ENCODE results near the gene FCRL5. TPM values are rescaled to one million over a fixed set of nuclear protein-coding genes. Genes with fewer than 3 reads are reported as not detected.
"Not testable (repeated sequence)": the region's sequence is repeated elsewhere in the genome, so short reads cannot be mapped to it uniquely, and the experiment has no call there.

Gene FCRL5
- total and polyA plus RNA-seq, 5 experiments from 2014 or later: 1.2 to 1.7 TPM; not detected in 3

DNA sequence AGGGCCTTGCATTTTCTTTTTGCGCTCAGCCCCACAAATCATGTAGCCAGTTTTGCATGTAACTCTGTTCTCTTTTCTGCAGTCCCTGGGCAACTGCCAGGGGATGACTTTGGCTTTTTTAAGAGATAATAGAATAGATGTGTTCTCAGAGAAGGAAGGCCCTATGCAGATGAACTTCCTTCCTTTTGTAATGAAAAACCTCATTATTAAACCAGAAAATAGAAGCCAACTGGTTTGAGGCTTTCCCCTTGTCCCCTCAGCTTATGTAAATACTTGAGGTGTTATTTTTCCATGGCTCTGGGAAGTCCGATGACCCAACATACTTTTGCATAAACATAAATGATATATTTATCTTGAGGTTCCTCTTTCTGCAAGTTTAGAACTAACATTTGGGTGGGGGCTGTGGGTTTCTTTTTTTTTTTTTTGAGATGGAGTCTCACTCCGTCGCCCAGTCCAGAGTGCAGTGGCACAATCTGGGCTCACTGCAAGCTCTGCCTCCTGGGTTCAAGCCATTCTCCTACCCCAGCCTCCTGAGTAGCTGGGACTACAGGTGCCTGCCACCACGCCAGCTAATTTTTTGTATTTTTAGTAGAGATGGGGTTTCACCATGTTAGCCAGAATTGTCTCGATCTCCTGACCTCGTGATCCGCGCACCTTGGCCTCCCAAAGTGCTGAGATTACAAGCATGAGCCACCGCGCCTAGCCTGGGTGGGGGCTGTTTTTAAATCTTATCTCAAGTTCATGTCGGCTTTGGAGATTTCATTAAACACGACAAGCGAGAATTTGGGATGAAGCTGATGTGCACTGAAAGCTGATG is 14.4 kb upstream of the FCRL5 start:
- POLR2A ChIA-PET: no interaction called here
- Mint-ChIP-seq H3K27ac (no peak overlapping the region), H3K4me1 (peaks cover 0 to 57% (median 0%) of the 10 kb centered on the region in 4 donors), H3K4me3 (peak overlapping the region in 1 of 10 donors; percentile 5), H3K36me3 (no peaks in the 10 kb centered on the region), H3K9me3 (peaks cover 0 to 2% (median 0%) of the 10 kb centered on the region in 9 donors), H3K27me3 (peaks cover 5 to 23% (median 15%) of the 10 kb centered on the region in 5 donors)
- ATAC-seq (peak in 1 of 2 donors; percentile 30), DNase-seq (no peak)

DNA sequence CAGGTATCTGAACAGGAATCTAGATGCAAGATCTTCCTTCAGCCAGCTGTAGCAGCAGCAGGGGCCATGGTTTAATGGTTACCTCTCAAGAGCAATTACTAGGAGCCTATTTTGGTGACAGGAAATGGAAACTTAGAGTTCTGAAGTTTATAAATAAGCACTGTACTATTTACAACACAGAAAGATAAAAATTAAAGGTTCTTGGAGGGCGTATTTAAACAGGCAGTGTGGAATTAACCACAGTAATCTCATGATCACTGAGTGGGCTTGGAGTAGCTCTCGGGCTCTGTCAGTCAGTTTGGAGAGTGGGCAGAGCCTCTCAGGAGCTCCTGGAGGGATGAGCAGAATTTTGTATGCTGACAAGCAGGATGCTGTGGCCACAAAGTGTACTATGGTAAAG is 10.2 kb upstream of the FCRL5 start:
- POLR2A ChIA-PET: no interaction called here
- DNase-seq (no peak), ATAC-seq (no peak)
- peaks cover 0 to 53% (median 0%) of the 10 kb centered on the region in 4 donors for H3K4me1 Mint-ChIP-seq
- H3K27ac Mint-ChIP-seq: peak overlapping the region in 1 of 10 donors; percentile 64
- H3K4me3 Mint-ChIP-seq: peak overlapping the region in 1 of 10 donors; percentile 11
- peaks cover 0 to 2% (median 0%) of the 10 kb centered on the region in 3 donors for H3K36me3 Mint-ChIP-seq
- peaks cover 1 to 29% (median 16%) of the 10 kb centered on the region in 5 donors for H3K27me3 Mint-ChIP-seq
- peaks cover 0 to 3% (median 0%) of the 10 kb centered on the region in 9 donors for H3K9me3 Mint-ChIP-seq

GRCh38 chr1:157558119-157558518 is 5.8 kb upstream of the FCRL5 start:
- no peak for DNase-seq
- Mint-ChIP-seq H3K27ac (no peak overlapping the region), H3K9me3 (peaks cover 0 to 3% (median 0%) of the 10 kb centered on the region in 9 donors), H3K4me1 (peaks cover 0 to 20% (median 0%) of the 10 kb centered on the region in 4 donors), H3K27me3 (peaks cover 1 to 25% (median 11%) of the 10 kb centered on the region in 5 donors), H3K4me3 (no peak overlapping the region), H3K36me3 (peaks cover 0 to 2% (median 0%) of the 10 kb centered on the region in 3 donors)
- ATAC-seq: no peak
- POLR2A ChIA-PET: no interaction called here

- H3K27me3 Mint-ChIP-seq: peaks cover 4 to 16% (median 13%) of the 10 kb centered on the region in 5 donors
- H3K4me3 Mint-ChIP-seq, POLR2A ChIA-PET, DNase-seq, H3K36me3 Mint-ChIP-seq, ATAC-seq, H3K9me3 Mint-ChIP-seq, H3K27ac Mint-ChIP-seq: not testable (repeated sequence)
- peaks cover 0 to 21% (median 4%) of the 10 kb centered on the region in 4 donors for H3K4me1 Mint-ChIP-seq
These were observed 4.2 kb downstream of the FCRL5 start for GRCh38 chr1:157548081-157548480.

- peaks cover 12 to 53% (median 28%) of the 10 kb centered on the region in 5 donors for H3K27me3 Mint-ChIP-seq
- H3K9me3 Mint-ChIP-seq: no peaks in the 10 kb centered on the region
- H3K36me3 Mint-ChIP-seq: no peaks in the 10 kb centered on the region
- POLR2A ChIA-PET: no interaction called here
- ATAC-seq (no peak), DNase-seq (no peak)
- no peak overlapping the region for H3K27ac Mint-ChIP-seq
- H3K4me3 Mint-ChIP-seq: no peak overlapping the region
- H3K4me1 Mint-ChIP-seq: peaks cover 0 to 12% (median 0%) of the 10 kb centered on the region in 4 donors
These were observed 9.6 kb downstream of the FCRL5 start for GRCh38 chr1:157542676-157543075.

DNA sequence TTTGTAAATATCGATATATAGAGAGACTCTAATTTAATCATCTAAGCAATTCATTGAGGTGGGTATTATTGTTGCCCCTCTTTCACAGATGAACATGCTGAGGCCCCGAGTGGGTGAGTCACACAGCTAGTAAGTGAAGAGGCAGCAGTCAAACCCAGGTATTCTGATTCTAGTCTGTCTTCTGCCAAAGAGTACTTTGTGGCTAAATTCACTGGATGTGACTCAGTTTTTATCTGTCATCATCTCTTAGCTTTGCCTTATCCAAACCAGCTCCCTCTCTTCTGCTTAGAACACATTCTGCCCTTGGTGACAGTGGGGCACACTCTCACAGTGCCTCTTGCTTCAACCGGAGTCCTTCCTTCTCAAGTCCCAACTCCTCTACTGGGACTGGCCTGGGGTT is 11.5 kb downstream of the FCRL5 start:
- Mint-ChIP-seq H3K27me3 (peaks cover 11 to 60% (median 26%) of the 10 kb centered on the region in 5 donors), H3K36me3 (no peaks in the 10 kb centered on the region), H3K4me3 (no peak overlapping the region), H3K9me3 (peaks cover 0 to 2% (median 0%) of the 10 kb centered on the region in 9 donors), H3K4me1 (peaks cover 0 to 12% (median 0%) of the 10 kb centered on the region in 4 donors), H3K27ac (no peak overlapping the region)
- no peak for DNase-seq
- ATAC-seq: no peak
- POLR2A ChIA-PET: no interaction called here

DNA sequence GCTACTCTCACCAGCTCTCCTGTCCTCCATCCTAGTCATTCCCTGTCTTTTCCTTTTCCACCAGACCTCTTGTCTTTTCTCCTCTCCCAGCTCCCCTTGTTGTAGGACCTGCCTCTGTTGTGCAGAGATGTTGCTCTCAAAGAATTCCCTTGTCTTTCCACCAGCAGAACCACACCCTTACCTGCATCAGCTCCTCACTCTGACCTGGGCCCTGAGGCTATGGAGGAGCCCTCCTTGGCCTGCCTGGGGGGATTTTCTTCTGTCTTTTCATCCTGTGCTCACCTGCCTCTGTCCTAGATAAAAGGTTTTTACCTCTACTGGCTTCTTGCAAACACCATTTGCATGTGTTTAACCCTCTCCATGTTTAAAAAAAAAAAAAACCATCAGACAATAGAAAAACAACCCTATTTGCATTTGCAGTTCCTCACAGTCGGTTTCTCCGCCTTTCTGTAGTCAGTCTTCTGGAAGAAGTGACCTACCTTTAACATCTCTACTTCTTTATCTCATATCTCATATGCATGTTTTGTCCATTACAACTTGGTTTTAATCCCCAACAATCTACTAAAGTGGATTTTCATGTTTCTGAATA is 12.1 kb downstream of the FCRL5 start:
- ATAC-seq (no peak), DNase-seq (no peak)
- Mint-ChIP-seq H3K4me1 (peaks cover 0 to 12% (median 0%) of the 10 kb centered on the region in 4 donors), H3K36me3 (no peaks in the 10 kb centered on the region), H3K9me3 (peaks cover 0 to 2% (median 0%) of the 10 kb centered on the region in 9 donors), H3K27me3 (peaks cover 10 to 60% (median 26%) of the 10 kb centered on the region in 5 donors), H3K27ac (peak overlapping the region in 1 of 10 donors; percentile 2), H3K4me3 (no peak overlapping the region)
- POLR2A ChIA-PET: no interaction called here

GRCh38 chr1:157539568-157539967 is 12.7 kb downstream of the FCRL5 start:
- Mint-ChIP-seq H3K27ac (no peak overlapping the region), H3K4me1 (peaks cover 0 to 12% (median 0%) of the 10 kb centered on the region in 4 donors), H3K27me3 (peaks cover 10 to 60% (median 23%) of the 10 kb centered on the region in 5 donors), H3K4me3 (no peak overlapping the region), H3K9me3 (peaks cover 0 to 2% (median 0%) of the 10 kb centered on the region in 9 donors), H3K36me3 (no peaks in the 10 kb centered on the region)
- POLR2A ChIA-PET: no interaction called here
- DNase-seq (no peak), ATAC-seq (no peak)

DNA sequence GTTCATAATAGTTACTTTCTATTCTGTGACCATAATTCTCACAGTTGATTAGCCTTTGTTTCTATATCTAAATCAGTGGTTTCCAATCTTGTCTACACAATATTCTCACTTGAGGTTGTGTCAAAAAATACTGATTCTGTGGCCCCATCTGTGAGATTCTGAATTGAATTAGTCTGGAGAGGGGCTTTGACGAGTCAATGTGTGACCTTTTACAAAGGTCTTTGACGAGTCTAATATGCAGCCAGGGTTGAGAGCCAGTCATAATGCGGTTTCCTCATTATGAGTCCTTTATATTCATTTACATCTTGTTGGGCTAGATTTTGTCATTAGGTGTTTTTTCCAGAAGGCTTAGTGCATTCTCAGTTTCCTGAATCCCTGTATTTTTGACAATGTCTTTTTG is 19.7 kb downstream of the FCRL5 start:
- POLR2A ChIA-PET: no interaction called here

DNA sequence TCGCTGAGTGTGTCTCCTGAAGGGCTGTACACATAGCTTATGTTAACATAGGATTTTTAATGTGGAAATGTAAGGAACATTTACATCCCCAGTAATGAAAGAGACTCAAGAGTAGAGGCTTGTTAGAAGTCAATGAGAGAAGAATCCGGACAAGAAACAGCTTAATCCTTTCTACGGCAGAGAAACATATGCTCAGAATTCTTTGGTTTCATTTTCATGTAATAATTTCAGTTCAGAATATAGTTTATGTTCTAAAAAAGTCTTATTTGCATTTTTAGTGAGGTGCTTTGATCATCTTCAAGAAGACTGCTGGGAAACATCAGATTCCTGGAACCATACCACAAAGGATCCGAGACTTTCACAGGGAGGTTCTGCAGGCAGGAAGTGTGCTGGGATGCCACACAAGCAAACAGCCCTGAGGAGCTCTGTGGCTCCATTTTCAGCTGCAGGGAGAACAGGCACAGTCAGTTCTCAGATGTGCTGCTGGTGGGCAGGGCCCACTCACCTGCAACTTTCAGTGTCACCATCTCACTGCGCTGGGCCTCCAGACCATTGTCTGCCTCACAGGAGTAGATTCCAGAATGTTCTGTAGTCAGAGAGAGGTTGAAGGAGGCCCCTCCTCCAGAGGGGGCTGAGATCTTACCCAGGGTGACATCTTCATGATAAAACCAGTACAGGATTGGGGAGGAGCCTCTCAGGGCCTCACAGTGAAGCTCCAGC is 28.4 kb downstream of the FCRL5 start:
- DNase-seq: no peak
- ATAC-seq: no peak
- H3K4me3 Mint-ChIP-seq: peak overlapping the region in 1 of 10 donors; percentile 31
- POLR2A ChIA-PET: no interaction called here
- no peak overlapping the region for H3K27ac Mint-ChIP-seq
- peaks cover 0 to 9% (median 2%) of the 10 kb centered on the region in 5 donors for H3K27me3 Mint-ChIP-seq
- H3K9me3 Mint-ChIP-seq: no peaks in the 10 kb centered on the region
- H3K36me3 Mint-ChIP-seq: no peaks in the 10 kb centered on the region
- peaks cover 0 to 5% (median 2%) of the 10 kb centered on the region in 4 donors for H3K4me1 Mint-ChIP-seq

More for the DNA sequence above, 19.7 kb downstream of the FCRL5 start:
- Mint-ChIP-seq H3K9me3 (peaks cover 0 to 1% (median 0%) of the 10 kb centered on the region in 9 donors), H3K4me3 (no peak overlapping the region), H3K27me3 (peaks cover 3 to 25% (median 8%) of the 10 kb centered on the region in 5 donors), H3K4me1 (no peaks in the 10 kb centered on the region), H3K27ac (no peak overlapping the region), H3K36me3 (no peaks in the 10 kb centered on the region)
- DNase-seq (no peak), ATAC-seq (no peak)

GRCh38 chr1:157521056-157521455 is 31.3 kb downstream of the FCRL5 start:
- H3K27ac Mint-ChIP-seq: no peak overlapping the region
- H3K36me3 Mint-ChIP-seq: no peaks in the 10 kb centered on the region
- ATAC-seq (no peak), DNase-seq (no peak)
- peaks cover 0 to 5% (median 2%) of the 10 kb centered on the region in 4 donors for H3K4me1 Mint-ChIP-seq
- peaks cover 0 to 9% (median 0%) of the 10 kb centered on the region in 5 donors for H3K27me3 Mint-ChIP-seq
- POLR2A ChIA-PET: no interaction called here
- no peak overlapping the region for H3K4me3 Mint-ChIP-seq
- H3K9me3 Mint-ChIP-seq: no peaks in the 10 kb centered on the region

DNA sequence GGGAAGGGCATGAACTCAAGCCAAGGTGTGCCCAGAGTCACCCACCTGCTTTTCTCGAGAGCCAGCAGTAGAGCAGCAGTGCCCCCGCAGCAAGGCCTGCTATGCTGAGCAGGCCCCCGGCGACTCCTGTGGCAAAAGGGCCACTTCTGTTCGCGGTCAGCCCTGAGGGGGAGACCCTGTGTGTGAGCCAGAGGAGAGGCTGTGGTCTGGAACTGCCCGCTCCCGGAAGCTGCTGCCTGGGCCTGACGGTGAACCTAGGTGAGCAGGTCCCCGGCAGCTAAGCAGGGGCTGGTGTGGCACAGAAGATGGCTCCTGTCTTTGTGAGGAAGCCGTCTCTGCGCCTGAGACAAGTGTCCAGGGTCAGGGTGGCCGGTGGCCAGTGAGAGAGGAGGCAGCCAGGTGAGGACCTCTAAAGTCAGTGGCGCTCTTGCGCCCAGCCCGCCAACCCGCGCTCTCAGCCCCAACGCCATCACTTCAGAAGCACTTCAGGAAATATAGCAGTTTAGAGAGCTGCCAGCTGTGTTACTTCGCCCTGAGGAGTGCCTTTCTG is 31.9 kb downstream of the FCRL5 start:
- Mint-ChIP-seq H3K9me3 (no peaks in the 10 kb centered on the region), H3K27ac (no peak overlapping the region), H3K4me3 (no peak overlapping the region), H3K36me3 (no peaks in the 10 kb centered on the region), H3K4me1 (peaks cover 0 to 5% (median 2%) of the 10 kb centered on the region in 4 donors), H3K27me3 (peaks cover 0 to 9% (median 0%) of the 10 kb centered on the region in 5 donors)
- POLR2A ChIA-PET: no interaction called here
- no peak for ATAC-seq
- no peak for DNase-seq
